Stimulated activated naive B cell treated with anti-CD40 and anti-IgM and Interleukin-4, amounts not matched to agents 10 μg/mL and 1 μg/mL and 100 μg/mL, for 72 hours (primary cell): ENCODE results near the gene MFSD11.

Experiments used
- ATAC-seq, 2 donors: fragments of 150-1000 bp; cut with Tn5 transposase; replicated peaks; 2 replicates each; pipeline ENCODE4 v1.10.0; 2021; ENCODE audit warnings: moderate library complexity in 1 of 2
- DNase-seq: peaks from one replicate; pipeline ENCODE4 v3.0.0; 2021
- H3K27ac Mint-ChIP-seq: one replicate; pipeline ENCODE4 v1.8.0; 2022; ENCODE audit warnings: mild to moderate bottlenecking, mixed read lengths
- H3K27me3 Mint-ChIP-seq, 2 donors: one replicate each; pipeline ENCODE4 v1.8.0; 2022; ENCODE audit warnings: mixed read lengths in 2 of 2
- H3K36me3 Mint-ChIP-seq, 2 donors: one replicate each; pipeline ENCODE4 v1.8.0; 2022; ENCODE audit warnings: mixed read lengths in 2 of 2, mild to moderate bottlenecking in 1 of 2
- H3K4me1 Mint-ChIP-seq, 2 donors: one replicate each; pipeline ENCODE4 v1.8.0; 2022; ENCODE audit warnings: mixed read lengths in 2 of 2, mild to moderate bottlenecking in 1 of 2
- H3K4me3 Mint-ChIP-seq, 2 donors: one replicate each; pipeline ENCODE4 v1.8.0; 2022; ENCODE audit warnings: mild to moderate bottlenecking in 2 of 2, mixed read lengths in 2 of 2, moderate library complexity in 1 of 2
- H3K9me3 Mint-ChIP-seq, 2 donors: one replicate each; pipeline ENCODE4 v1.8.0; 2022; ENCODE audit warnings: mixed read lengths in 2 of 2, mild to moderate bottlenecking in 1 of 2

The MFSD11 gene

GRCh38 chr17:76826330-76827068, 88.6 kb downstream of the MFSD11 start:
- Mint-ChIP-seq H3K27ac (no peak overlapping the region), H3K9me3 (no peaks in the 10 kb centered on the region), H3K4me1 (peaks cover 5 to 16% of the 10 kb centered on the region in 2 donors), H3K27me3 (peaks cover 28 to 42% of the 10 kb centered on the region in 2 donors), H3K4me3 (no peak overlapping the region), H3K36me3 (peaks cover 0 to 2% of the 10 kb centered on the region in 2 donors)
- no peak for ATAC-seq
- no peak for DNase-seq

GRCh38 chr17:76827736-76828135, 89.8 kb downstream of the MFSD11 start:
- ATAC-seq (no peak), DNase-seq (no peak)
- Mint-ChIP-seq H3K27ac (no peak overlapping the region), H3K4me3 (no peak overlapping the region), H3K9me3 (no peaks in the 10 kb centered on the region), H3K36me3 (peaks cover 0 to 2% of the 10 kb centered on the region in 2 donors), H3K27me3 (peaks cover 28 to 42% of the 10 kb centered on the region in 2 donors), H3K4me1 (peaks cover 5 to 16% of the 10 kb centered on the region in 2 donors)
